ENCODE measurements around the gene RHBDF1.

DNA sequence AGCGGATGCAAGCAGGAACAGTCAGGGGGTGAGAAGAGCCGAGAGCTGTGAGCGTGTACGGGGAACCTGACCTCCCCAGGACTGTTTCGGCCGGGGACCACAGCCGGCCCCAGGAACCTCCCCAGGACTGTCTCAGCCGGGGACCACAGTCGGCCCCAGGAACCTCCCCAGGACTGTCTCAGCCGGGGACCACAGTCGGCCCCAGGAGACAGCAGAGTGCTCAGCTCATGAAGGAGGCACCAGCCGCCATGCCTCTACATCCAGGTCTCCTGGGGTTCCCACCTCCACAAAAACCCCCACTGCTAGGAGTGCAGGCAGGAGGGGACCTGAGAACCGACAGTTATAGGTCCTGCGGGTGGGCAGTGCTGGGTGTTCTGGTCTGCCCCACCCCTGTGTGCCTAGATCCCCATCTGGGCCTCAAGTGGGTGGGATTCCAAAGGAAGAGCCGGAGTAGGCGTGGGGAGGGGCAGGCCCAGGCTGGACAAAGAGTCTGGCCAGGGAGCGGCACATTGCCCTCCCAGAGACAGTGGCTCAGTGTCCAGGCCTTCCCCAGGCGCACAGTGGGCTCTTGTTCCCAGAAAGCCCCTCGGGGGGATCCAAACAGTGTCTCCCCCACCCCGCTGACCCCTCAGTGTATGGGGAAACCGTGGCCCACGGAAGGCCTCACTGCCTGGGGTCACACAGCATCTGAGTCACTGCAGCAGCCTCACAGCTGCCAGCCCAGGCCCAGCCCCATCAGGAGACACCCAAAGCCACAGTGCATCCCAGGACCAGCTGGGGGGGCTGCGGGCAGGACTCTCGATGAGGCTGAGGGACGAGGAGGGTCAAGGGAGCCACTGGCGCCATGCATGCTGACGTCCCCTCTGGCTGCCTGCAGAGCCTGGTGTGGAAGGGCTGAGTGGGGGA lies 4.3 kb downstream of the RHBDF1 start:
- TF ChIP-seq, protein P1, sequence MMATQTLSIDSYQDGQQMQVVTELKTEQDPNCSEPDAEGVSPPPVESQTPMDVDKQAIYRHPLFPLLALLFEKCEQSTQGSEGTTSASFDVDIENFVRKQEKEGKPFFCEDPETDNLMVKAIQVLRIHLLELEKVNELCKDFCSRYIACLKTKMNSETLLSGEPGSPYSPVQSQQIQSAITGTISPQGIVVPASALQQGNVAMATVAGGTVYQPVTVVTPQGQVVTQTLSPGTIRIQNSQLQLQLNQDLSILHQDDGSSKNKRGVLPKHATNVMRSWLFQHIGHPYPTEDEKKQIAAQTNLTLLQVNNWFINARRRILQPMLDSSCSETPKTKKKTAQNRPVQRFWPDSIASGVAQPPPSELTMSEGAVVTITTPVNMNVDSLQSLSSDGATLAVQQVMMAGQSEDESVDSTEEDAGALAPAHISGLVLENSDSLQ (IDR thresholded peaks at IDR 0.05): no peak
- TF ChIP-seq BHLHE40 (IDR thresholded peaks at IDR 0.05; ENCODE audit: borderline replicate concordance) (no peak), TARDBP (IDR thresholded peaks at IDR 0.05) (no peak), NFRKB (IDR thresholded peaks at IDR 0.05) (no peak), SP1 (IDR thresholded peaks at IDR 0.05) (no peak), FOXK2 (IDR thresholded peaks at IDR 0.05) (no peak), FOXM1 (IDR thresholded peaks at IDR 0.05; ENCODE audit: borderline replicate concordance) (no peak)

All from HEK293T (cell line).